NOMO-1 (cell line): ENCODE results near the gene GANAB.
"Not testable (repeated sequence)": the region's sequence is repeated elsewhere in the genome, so short reads cannot be mapped to it uniquely, and the experiment has no call there.

Experiments used
- DNase-seq, 2 experiments: peaks; one replicate each; lab custom pipeline; 2025; ENCODE audit not compliant: unreplicated experiment in 2 of 2; lab: John Stamatoyannopoulos, UW

GANAB gene

DNA sequence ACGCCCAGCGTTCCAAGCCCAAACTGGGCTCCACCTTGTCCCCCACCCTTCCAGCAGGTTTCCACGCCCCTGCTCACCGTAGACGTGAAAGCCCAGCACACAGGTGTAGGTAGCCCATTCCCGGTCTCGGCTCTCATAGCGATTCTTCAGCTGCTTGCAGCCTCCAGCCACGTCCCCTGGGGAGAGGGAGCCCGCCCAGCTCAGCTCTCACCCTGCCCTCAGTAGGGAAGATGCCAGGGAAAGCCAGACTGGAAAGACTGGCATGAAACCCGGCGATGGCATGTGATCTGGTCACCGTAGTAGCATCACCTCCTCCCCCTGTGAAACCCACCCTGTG lies 43.4 kb downstream of the GANAB start:
- no peak for DNase-seq

GRCh38 chr11:62602141-62603071 lies 44.0 kb downstream of the GANAB start:
- peak; percentile 46 to 75 for DNase-seq

GRCh38 chr11:62601372-62602140 lies 44.9 kb downstream of the GANAB start, which contains the start of gene MTA2:
MTA2 (minus strand) TSS chr11:62601865; CDS start chr11:62601450, 415 bp downstream.
- DNase-seq = peak; percentile 98 to 99

DNA sequence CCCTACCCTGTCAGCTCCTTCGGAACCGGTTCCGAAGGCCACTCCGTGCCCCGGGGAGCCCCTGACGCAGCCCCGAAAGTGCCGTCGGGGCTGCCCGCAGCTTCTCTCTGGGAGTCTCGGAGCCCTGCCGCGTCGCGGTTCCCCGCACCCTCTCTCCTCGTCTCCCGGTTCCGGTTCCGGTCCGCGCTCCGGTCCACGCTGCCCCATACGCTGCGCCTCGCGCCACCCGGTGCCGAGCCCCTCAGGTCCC lies 45.4 kb downstream of the GANAB start:
- no peak for DNase-seq

DNA sequence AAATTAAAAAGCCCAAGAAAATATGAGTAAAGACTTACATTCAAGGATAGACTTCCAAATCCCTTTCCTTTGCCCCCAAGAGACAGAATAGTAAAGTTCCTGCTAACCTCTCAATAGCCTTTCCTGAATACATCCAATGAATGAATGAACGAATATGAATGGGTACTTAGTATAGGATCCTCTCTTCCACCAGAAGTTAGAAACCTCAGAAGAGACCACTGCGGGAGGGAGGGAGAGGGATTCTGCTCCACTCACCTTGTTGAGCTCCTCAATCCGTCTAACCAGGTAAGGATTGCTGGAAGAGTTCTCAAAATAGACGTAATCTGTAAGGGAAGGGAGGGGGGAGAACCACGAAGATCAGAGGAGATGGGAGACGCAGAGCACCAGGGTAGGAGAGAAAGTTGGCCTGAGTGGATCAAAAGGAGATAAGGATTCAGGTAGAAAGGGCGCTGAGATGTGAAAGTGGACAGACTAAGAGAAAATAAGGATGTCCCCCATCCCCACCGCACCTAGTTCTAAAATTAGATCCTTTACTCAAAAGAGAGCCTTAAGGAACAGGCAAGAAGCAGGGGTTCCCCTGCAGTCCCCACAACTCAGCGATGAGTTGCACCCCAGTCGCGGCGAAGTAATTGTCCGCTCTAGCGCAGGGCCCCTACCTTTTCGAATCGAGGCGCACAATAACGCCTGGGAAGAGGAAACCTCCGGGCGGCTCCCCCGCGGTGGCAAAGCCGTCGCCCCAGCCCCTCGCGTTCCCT lies 45.9 kb downstream of the GANAB start:
- DNase-seq = peak in 1 of 2 experiments; percentile 40

- no peak for DNase-seq
Observed at GRCh38 chr11:62599901-62600300, 46.5 kb downstream of the GANAB start.

DNA sequence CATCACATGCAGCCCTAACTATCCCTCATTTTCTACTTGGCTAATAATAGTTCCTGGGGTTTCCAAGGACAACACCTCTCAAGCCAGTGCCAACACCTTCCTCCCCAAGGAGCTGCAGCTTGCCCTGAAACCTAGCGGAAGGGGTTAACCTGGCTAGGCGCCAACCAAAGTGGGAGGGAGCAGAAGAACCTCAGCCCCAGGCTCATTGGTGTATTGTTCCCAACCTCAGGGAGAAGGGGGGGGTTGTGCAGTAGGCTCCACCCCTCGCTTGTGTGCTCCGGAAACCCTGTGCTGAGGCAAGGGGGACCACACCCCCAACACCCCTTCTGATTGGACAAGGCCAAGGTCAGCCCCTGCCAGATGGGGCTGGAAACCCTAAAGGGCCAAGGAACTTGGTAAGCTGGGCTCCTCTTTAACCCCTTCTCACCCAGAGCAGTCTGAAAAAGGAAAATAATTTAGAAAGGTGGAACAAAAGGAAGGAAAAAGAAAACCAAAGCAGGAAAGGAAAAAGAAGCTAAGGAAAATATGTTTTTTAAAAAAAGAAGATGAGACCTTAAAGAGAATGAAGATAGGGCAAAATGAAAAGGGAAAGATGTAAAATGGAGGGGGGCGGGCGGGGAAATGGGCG lies 47.2 kb downstream of the GANAB start:
- peak; percentile 95 for DNase-seq

DNA sequence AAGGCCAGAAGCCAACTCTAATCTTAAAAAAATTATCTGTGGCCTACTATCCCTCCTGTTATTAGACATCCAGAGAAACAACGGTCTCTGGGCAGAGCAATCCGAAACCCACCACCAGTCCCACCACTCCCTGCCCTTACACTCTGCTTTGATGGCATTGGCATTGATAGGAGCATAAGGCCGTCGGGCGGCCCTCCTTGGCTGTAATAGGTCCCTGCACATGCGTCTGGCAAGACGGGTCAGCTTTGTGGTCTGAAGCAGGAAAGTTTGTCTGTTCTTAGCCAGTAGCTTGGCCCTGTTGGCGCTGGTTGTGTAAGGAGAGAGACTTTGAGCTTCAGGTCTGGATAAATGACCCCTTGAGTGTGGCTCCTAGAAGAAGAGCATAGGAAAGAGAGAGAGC lies 51.3 kb downstream of the GANAB start:
- DNase-seq = no peak

- DNase-seq = peak; percentile 79 to 82
Observed at GRCh38 chr11:62593434-62594044, 52.9 kb downstream of the GANAB start.

- DNase-seq = no peak
Observed at GRCh38 chr11:62592989-62593421, 53.4 kb downstream of the GANAB start.

DNA sequence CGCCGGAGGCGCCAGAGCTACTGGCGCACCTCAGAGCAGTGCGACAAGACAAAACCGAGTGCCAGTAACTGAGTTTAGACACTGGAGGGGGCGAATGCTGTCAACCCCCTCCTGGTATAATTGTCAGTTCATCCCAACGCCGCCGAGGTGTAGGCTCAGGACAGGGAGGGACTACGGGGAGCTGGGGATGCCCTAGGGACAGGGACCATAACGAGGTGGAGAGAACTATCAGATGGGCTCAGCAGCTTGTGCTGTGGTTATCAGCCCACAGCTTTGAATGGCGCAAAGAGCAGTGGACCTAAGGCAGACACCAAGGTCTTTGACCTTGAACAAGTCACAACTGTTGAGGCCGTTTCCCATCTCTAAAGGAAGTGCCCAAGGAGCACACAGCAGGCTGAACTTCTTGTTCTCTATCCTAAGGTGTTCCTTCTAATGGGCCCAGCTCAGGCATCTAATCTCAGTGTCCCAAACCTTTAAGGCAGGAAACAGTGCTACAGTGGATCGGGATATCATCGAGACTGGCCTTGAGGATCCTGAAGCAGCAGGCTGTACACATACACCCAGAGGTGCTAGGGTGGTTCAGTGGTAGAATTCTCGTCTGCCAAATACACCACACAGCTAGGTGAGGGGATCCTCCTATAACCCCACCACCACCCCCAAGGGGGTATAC lies 54.1 kb downstream of the GANAB start:
- DNase-seq = no peak

DNA sequence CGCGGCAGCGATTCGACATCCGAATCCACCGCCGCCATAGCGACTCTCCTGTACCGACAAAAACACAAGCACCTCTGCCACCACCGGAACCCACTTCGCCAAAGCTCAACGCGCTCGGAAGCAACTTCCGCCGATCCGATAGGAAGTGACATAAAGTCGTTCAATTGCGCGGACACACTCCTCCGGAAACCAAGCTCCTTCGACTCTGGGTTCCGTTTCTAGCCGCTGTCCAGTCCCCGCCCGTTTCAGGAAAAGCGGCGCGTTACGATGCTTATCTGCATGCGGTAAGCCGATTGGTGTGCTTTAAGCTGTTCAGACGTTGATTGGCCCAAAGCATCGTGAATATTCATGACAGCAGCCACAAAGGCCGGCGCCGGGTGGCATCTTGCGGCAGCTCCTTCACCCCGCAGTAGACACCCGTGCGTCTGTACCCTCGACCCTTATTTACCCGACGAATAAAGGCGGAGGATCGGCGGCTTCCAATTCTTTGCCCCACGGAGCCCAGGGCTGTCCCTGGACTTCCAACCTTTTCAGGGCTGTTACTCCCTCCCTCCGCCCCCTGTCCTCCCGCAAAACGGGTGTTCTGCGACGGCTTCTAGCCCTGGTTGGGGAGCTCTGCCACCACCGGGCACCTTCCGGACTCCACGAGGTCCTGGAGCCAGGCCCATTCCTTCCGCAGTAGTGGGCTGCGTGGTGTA lies 54.8 kb downstream of the GANAB start, which contains the start of gene TUT1:
TUT1 (minus strand) TSS at position 76 of the 698 bp plus-strand sequence; CDS start at position 38, 38 bp downstream.
- DNase-seq = peak; percentile 99

DNA sequence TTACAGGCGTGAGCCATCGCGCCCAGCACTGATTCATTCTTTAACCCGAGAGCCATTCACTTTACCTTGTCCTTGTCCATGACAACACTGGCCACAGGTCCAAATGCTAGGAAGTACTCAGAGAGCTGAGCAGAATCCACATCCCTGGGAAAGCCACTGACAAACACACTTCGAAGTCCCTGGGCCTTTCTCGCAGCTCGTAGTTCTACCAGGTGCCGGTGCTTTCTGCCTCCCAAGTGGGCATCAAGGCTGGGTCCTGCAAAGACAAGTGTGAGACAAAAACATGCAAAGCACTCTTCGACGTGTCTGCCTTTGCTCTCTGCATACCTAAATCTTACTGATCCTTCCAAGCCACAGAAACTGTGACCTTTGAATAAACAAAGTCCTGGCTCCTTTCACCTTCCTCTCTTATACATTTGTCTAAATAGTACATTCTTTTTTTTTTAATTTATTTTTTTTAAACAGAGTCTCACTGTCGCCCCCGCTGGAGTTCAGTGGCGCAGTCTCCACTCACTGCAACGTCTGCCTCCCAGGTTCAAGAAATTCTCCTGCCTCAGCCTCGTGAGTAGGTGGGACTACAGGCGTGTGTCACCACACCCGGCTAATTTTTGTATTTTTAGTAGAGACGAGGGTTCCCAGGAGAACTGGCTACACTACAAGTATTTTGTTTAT lies 57.3 kb downstream of the GANAB start:
- DNase-seq = no peak

DNA sequence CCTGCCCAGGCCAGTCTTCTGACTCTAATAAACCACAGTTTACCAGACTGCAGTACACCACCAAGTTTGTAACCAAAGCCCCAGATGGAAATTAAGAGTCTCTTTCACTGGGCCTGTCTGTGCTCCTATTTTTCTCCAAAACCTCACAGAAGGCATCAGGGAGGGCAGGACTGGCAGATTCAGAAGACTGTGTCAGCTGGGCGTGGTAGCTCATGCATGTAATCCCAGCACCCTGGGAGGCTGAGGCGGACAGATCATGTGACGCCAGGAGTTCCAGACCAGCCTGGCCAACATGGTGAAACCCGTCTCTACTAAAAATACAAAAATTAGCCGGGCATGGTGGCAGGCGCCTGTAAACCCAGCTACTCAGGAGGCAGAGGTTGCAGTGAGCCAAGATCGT lies 61.1 kb downstream of the GANAB start:
- not testable (repeated sequence) for DNase-seq

DNA sequence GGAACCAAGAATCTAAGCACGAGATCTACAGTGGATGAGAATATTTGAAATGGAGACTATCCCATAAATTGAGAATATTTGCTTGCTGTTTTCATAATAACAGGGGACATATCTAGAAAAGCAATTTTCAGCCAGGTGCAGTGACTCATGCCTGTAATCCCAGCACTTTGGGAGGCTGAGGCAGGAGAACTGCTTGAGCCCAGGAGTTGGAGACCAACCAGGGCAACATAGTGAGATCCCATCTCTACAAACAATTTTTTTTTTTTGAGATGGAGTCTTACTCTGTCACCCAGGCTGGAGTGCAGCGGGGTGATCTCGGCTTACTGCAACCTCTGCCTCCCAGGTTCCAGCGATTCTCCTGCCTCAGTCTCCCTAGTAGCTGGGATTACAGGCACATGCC lies 64.7 kb downstream of the GANAB start:
- DNase-seq = not testable (repeated sequence)

DNA sequence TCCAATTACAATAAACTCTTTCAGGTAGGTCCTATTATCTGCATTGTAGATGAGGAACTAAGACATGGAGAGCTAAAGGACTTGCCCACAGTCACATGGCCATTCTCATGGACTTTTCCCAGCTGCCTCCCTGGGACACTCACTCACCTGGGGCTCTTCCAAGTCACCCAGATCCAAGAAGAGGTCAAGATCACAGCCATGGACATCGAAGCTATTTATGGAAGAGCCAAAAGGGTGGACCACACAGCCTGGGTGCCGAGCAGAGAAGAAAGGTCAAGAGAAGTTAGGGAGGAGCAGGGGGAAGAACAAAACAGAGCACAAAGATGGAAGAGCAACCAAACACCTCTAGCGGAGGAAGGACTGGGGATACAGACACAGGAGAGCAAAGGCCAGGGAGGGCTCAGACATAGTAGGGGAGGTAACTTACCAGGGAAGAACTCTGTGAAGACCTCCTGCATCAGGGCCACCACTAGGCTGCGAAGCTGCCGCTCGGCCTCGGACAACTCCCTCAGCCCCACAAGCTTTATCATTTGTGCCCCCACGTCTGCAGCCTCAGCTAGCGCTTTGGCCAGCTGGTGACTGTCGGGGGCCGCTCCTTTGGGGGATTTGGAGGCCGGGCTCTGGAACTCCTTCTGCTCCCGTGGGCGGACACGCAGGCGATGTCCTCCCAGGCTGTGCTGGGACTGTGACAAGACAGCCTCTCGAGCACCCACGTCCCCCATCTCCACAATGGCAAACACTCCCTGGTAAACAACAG lies 65.3 kb downstream of the GANAB start:
- no peak for DNase-seq

GRCh38 chr11:62579252-62579651 lies 67.2 kb downstream of the GANAB start:
- DNase-seq = no peak

- DNase-seq = no peak
Observed at GRCh38 chr11:62578541-62578940, 67.9 kb downstream of the GANAB start.
